Renal cortical epithelial cell (primary cell): Measurements from ENCODE around the gene KCNQ2. TPM values are rescaled to one million over a fixed set of nuclear protein-coding genes. Genes with fewer than 3 reads are reported as not detected.

Experiments
- DNase-seq: peaks from one replicate; pipeline ENCODE4 v3.0.0-alpha.2; 2011; ENCODE audit warnings: low read depth
- total RNA-seq: library from RNA; depleted of rRNA; stranded (reverse); fragments of >200 nt; gene quantifications from 2 replicates; pipeline ENCODE4 v1.2.3, GENCODE V29; 2014

Gene KCNQ2
- total RNA-seq, 1 donor from 2014 or later: not detected

GRCh38 chr20:63434599-63435378 lies 37.7 kb downstream of the KCNQ2 start:
- DNase-seq: peak; percentile 22

GRCh38 chr20:63433756-63434531 lies 38.5 kb downstream of the KCNQ2 start:
- DNase-seq: no peak

DNA sequence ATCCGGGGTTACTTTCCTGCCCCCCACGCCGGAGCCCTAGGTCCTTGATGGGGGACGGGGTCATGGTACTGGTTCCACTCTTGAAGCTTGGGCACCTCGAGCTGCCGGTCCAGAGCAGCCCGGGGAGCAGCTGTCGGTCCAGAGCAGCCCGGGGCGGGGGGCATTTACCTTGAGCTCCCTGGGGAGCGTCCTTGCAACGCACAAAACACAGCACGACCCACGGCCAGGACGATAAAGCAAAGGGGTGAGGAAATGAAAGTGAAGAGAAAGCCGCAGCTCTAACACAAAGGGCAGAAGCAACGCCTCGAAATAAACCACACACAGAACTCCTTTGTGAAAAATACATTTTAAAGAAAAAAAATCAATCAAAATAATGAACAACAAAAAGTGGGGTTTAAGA lies 39.1 kb downstream of the KCNQ2 start:
- no peak for DNase-seq

DNA sequence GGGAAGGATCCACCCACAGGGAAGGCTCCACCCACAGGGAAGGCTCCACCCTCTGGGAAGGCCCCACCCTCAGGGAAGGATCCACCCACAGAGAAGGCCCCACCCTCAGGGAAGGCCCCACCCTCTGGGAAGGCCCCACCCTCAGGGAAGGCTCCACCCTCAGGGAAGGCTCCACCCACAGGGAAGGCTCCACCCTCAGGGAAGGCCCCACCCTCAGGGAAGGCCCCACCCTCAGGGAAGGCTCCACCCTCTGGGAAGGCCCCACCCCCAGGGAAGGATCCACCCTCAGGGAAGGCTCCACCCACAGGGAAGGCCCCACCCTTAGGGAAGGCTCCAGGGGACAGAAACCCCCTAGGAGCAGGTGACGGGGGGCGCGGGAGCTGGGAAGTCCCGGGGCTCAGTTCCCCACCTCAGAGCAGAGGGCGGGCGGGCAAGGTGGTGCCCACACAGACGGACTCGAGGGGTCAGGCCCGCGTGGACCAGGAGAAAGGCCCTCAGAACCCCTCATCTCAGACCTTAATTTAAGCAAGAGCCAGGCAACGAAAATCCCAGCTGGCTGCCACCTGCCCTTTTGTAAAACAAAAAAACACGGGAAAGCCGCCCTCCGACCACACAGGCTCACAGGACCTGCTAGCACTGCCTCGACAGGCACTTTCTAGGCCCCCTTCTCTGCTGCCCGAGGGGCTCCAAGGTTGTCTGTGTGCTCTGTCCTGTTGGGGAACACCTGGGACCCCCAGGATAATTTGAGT lies 39.7 kb downstream of the KCNQ2 start:
- no peak for DNase-seq

GRCh38 chr20:63431944-63432343 lies 40.5 kb downstream of the KCNQ2 start:
- DNase-seq: no peak

DNA sequence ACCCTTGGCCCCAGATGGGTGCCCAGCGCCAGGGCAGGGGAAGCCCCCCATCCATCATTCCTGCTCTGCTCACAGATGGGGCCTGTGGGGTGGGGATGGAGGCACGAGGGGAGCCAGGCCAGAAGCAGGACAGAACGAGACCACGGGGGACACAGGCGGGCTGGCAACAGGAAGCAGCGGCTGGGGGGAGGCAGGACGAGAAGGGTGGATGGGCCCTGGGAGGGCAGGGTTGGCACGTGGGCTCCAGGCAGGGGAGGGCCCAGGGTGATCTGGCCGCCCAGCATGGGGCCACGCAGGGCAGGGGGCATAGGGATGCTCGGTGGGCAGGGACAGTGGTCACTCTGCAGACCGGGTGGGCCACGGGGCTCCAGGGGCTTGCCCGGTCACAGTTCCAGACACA lies 41.6 kb downstream of the KCNQ2 start:
- no peak for DNase-seq

DNA sequence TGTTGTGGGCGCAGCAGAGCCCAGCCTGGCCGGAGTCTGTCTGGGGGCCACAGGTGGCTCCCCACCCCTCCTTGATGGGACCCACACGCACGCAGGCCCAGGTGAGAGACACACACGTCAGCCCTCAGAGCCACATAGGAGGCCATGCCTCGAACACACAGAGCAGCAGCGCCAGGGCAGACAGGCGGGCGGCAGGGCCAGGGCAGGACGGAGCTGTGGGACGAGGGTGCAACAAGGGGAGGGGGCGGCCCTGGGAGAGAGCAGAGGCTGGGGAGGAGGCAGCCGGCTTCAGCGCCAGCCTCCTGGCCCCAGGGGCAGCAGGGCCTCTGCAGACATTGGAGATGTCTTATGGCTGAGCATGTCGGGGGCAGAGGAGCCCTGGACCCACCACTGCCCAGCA lies 42.5 kb downstream of the KCNQ2 start:
- no peak for DNase-seq

GRCh38 chr20:63428906-63429575 lies 43.4 kb downstream of the KCNQ2 start:
- DNase-seq: no peak

DNA sequence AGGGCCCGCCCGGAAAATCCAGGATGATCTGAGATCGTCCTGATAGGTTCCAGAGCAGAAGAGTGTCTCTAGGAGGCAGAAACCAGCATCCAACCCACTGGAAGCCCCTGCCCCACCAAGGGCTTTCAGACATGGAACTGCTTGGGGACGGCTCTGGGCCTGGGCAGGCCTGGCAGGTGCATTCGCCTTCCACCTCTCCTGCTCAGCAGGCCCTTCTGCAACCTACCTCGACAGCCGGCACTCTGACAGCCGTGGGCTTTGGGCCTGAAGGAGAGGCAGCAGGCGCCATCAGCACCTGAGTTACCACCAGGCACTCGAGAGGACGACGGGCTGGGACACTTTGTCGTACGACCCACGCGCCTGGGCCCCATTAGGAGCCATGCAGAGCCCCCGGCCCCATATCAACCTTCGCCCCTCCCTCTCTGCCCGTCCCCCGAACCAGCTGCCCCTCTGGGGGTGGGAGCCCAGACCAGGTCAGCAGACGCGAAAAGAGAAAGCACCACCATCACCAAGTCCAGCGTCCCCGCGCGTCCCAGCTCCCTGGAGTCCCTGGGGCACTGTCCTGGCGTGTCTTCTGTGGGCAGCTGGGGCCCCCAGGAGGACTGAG lies 44.6 kb downstream of the KCNQ2 start:
- no peak for DNase-seq

GRCh38 chr20:63427206-63427605 lies 45.2 kb downstream of the KCNQ2 start:
- no peak for DNase-seq

GRCh38 chr20:63425846-63426485 lies 46.5 kb downstream of the KCNQ2 start:
- no peak for DNase-seq

GRCh38 chr20:63424613-63425012 lies 47.8 kb downstream of the KCNQ2 start:
- no peak for DNase-seq

DNA sequence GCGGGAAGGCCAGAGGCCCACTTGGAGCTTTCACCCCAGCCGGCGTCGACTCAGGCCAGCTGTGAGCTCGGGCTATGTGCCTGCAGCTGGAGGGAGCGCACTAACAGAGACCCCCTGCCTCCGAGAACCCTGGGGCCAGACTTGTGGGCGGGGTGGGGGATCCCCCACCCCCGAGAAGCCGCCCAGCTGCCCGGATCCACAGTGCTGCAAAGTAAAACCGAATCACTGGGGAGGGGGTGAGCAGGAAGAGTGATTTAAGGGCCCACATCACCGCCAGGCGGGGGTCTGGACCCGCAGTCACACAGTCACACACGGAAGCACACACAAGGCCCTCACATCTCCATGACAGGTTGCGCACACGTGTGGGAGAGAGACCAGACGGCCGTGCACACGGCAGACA lies 48.7 kb downstream of the KCNQ2 start:
- no peak for DNase-seq

DNA sequence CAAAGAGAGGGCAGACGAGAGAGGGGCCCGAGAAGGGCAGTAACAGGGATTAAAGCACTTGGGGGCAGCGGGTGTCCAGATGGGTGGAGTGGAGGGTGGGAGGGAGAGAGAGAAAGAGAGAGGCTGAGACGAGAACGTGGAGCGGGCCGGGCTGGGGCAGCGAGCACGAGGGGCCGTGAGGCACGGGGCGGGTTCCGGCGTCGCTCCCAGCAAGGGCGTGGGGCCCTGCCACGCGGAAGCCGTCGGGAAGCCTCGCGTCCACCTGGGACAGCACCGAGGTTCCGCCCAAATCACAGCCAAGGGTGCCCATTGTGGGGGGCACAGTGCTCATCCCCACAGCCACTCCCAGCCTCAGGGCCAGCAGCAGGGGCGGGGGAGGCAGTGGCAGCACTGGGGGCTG lies 49.8 kb downstream of the KCNQ2 start:
- DNase-seq: no peak

- DNase-seq: no peak
Observed at GRCh38 chr20:63421913-63422312, 50.5 kb downstream of the KCNQ2 start.

GRCh38 chr20:63421094-63421692 lies 51.3 kb downstream of the KCNQ2 start:
- DNase-seq: no peak

GRCh38 chr20:63420359-63421093 lies 51.9 kb downstream of the KCNQ2 start:
- DNase-seq: no peak

DNA sequence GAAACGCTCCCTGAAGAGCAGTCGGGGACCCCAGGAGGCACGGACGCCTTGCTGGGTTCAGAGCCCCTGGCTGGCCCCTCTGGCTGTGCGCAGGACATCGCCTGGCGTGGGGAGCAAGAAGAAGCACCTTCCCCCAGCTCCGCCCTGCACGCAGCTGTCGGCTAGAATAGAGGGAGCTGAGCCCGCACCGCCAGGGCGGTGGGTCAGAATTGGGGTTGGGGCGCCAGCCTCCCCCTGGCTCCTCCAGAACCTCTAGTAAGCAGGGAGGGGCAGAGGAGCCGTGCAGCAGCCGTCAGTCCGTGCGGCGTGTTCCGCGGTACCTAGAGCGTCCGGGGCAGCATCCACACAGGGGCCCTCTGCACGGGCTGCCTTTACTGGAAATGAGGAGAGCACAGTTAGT lies 53.2 kb downstream of the KCNQ2 start:
- DNase-seq: no peak

DNA sequence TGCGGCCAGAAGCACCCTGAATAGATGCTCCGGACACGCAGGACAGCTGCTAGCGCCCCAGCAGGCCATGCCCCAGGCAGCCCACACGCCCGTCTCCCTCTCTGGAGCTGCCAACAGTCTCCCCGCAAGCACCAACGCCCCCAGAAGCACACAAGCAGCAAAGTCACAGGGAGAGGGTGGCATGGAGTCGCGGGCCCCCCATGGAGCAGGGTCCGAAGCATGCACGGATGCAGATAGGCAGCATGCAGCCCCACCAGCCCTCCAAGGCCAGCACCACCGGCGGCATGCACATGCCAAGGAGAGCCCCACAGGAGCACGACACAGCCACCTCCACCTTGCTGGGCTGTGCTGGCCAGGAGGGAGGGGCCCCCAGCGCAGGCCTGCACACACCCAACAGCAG lies 53.8 kb downstream of the KCNQ2 start:
- DNase-seq: no peak

GRCh38 chr20:63417738-63418120 lies 54.7 kb downstream of the KCNQ2 start:
- DNase-seq: no peak
